Liver (tissue), 9 donors: ENCODE data around the gene HMSD. TPM values are rescaled to one million over a fixed set of nuclear protein-coding genes. Genes with fewer than 3 reads are reported as not detected.
A peak's percentile ranks its signal among the peaks of the same experiment; 100 is the strongest.

ENCODE experiments used
- DNase-seq: peaks from one replicate; pipeline ENCODE4 v3.0.0-alpha.2; 2017; ENCODE audit warnings: low spot score
- H3K27ac ChIP-seq, 2 donors: one replicate each; pipeline ENCODE4 v1.7.0; 2013; ENCODE audit warnings: inconsistent platforms in 2 of 2, low read length in 2 of 2, control low read depth in 1 of 2, low read depth in 1 of 2, mild to moderate bottlenecking in 1 of 2
- H3K27me3 ChIP-seq, 4 donors: one replicate each; pipeline versions ENCODE4 v1.6.1 to v1.7.0; 2013; ENCODE audit warnings: low read length in 3 of 4, inconsistent platforms in 1 of 4, mild to moderate bottlenecking in 1 of 4, moderate library complexity in 1 of 4; ENCODE audit not compliant: control insufficient read depth in 4 of 4, insufficient read depth in 4 of 4
- H3K36me3 ChIP-seq, 4 donors: one replicate each; pipeline versions ENCODE4 v1.6.1 to v1.7.0; 2013; ENCODE audit warnings: low read length in 3 of 4, mild to moderate bottlenecking in 3 of 4, low read depth in 1 of 4, moderate library complexity in 1 of 4; ENCODE audit not compliant: control insufficient read depth in 4 of 4, insufficient read depth in 3 of 4
- H3K4me1 ChIP-seq, 4 donors: one replicate each; pipeline versions ENCODE4 v1.6.1 to v1.7.0; 2013; ENCODE audit warnings: low read length in 3 of 4, mild to moderate bottlenecking in 3 of 4, moderate library complexity in 1 of 4; ENCODE audit not compliant: control insufficient read depth in 4 of 4, insufficient read depth in 4 of 4
- H3K4me3 ChIP-seq, 3 donors: one replicate each; pipeline versions ENCODE4 v1.6.1 to v1.7.0; 2013; ENCODE audit warnings: low read length in 3 of 3, control low read depth in 1 of 3, low read depth in 1 of 3, mild to moderate bottlenecking in 1 of 3
- H3K9ac ChIP-seq, 2 donors: one replicate each; pipeline ENCODE4 v1.7.0; 2013; ENCODE audit warnings: low read length in 2 of 2, mild to moderate bottlenecking in 2 of 2, moderate library complexity in 2 of 2, control low read depth in 1 of 2, low read depth in 1 of 2
- H3K9me3 ChIP-seq, 4 donors: one replicate each; pipeline versions ENCODE4 v1.6.1 to v1.7.0; 2013; ENCODE audit warnings: low read length in 3 of 4; ENCODE audit not compliant: control insufficient read depth in 4 of 4
- CTCF ChIP-seq: fragments of 150-350 bp; IDR thresholded peaks from 2 replicates; pipeline ENCODE4 v1.5.1; 2017; ENCODE audit warnings: improper control_type of control experiment, low read depth, low read length; ENCODE audit not compliant: missing input control
- EGR1 ChIP-seq, 2 donors: IDR thresholded peaks; 2 replicates each; pipeline ENCODE4 v1.6.1; 2016 to 2018; ENCODE audit warnings: antibody characterized with exemption in 2 of 2, low read depth in 2 of 2
- FOXA1 ChIP-seq: IDR thresholded peaks from 2 replicates; pipeline ENCODE4 v1.6.1; 2016; ENCODE audit warnings: antibody characterized with exemption
- FOXA2 ChIP-seq: IDR thresholded peaks from 2 replicates; pipeline ENCODE4 v1.6.1; 2016; ENCODE audit warnings: antibody characterized with exemption
- GABPA ChIP-seq, 2 donors: IDR thresholded peaks in 1 of 2; conservative IDR thresholded peaks in 1 of 2; 2 replicates each; pipeline ENCODE4 v1.6.1; 2016; ENCODE audit warnings: antibody characterized with exemption in 2 of 2, mild to moderate bottlenecking in 1 of 2, moderate library complexity in 1 of 2
- HNF4A ChIP-seq, 2 donors: conservative IDR thresholded peaks; 2 replicates each; pipeline ENCODE4 v1.6.1; 2016; ENCODE audit warnings: antibody characterized with exemption in 2 of 2, mild to moderate bottlenecking in 2 of 2
- HNF4G ChIP-seq: IDR thresholded peaks from 2 replicates; pipeline ENCODE4 v1.6.1; 2016; ENCODE audit warnings: antibody characterized with exemption
- JUND ChIP-seq, 2 donors: IDR thresholded peaks; 2 replicates each; pipeline ENCODE4 v1.6.1; 2016; ENCODE audit warnings: antibody characterized with exemption in 2 of 2
- MAX ChIP-seq: IDR thresholded peaks from 2 replicates; pipeline ENCODE4 v1.6.1; 2016; ENCODE audit warnings: antibody characterized with exemption
- NR2F2 ChIP-seq: IDR thresholded peaks from 2 replicates; pipeline ENCODE4 v1.6.1; 2016; ENCODE audit warnings: antibody characterized with exemption
- RAD21 ChIP-seq, 2 donors: IDR thresholded peaks; 2 replicates each; pipeline ENCODE4 v1.6.1; 2016; ENCODE audit warnings: antibody characterized with exemption in 2 of 2, mild to moderate bottlenecking in 2 of 2
- RXRA ChIP-seq, 2 donors: IDR thresholded peaks; 2 replicates each; pipeline ENCODE4 v1.6.1; 2017 to 2018; ENCODE audit warnings: antibody characterized with exemption in 2 of 2, mild to moderate bottlenecking in 1 of 2
- SP1 ChIP-seq: IDR thresholded peaks from 2 replicates; pipeline ENCODE4 v1.6.1; 2018; ENCODE audit warnings: antibody characterized with exemption, mild to moderate bottlenecking
- TAF1 ChIP-seq: conservative IDR thresholded peaks from 2 replicates; pipeline ENCODE4 v1.6.1; 2016; ENCODE audit warnings: antibody characterized with exemption, mild to moderate bottlenecking
- YY1 ChIP-seq: IDR thresholded peaks from 2 replicates; pipeline ENCODE4 v1.6.1; 2016; ENCODE audit warnings: antibody characterized with exemption, mild to moderate bottlenecking
- ZBTB33 ChIP-seq: IDR thresholded peaks from 2 replicates; pipeline ENCODE4 v1.6.1; 2016; ENCODE audit warnings: antibody characterized with exemption
- polyA plus RNA-seq, 2 donors: library from polyadenylated mRNA; stranded (reverse) in 1 of 2; unstranded in 1 of 2; fragments of 200-250 nt in 1 of 2; fragments of >200 nt in 1 of 2; fragmentation: Nextera tagmentation in 1 of 2; extraction: Ambion mirVana in 1 of 2; gene quantifications; one replicate each; pipeline versions ENCODE4 v1.2.1 to v1.2.3, GENCODE V29; 2013 to 2015
- total RNA-seq, 2 donors: library from RNA; depleted of rRNA; stranded (reverse); fragments of >200 nt; gene quantifications; one replicate each; pipeline ENCODE4 v1.2.3, GENCODE V29; 2014
- TF ChIP-seq, protein P1 (sequence below): IDR thresholded peaks from 2 replicates; pipeline ENCODE4 v1.6.1; 2016; ENCODE audit warnings: antibody characterized with exemption, mild to moderate bottlenecking
- TF ChIP-seq, protein P2 (sequence below): IDR thresholded peaks from 2 replicates; pipeline ENCODE4 v1.6.1; 2016; ENCODE audit warnings: antibody characterized with exemption
- donor health status: healthy.
- donor health status: healthy.
- donor health status: healthy.
- donor health status: healthy.
- donor health status: healthy.

HMSD gene
- total and polyA plus RNA-seq, 4 donors: 0.13 to 0.28 (median 0.14) TPM; not detected in 1

DNA sequence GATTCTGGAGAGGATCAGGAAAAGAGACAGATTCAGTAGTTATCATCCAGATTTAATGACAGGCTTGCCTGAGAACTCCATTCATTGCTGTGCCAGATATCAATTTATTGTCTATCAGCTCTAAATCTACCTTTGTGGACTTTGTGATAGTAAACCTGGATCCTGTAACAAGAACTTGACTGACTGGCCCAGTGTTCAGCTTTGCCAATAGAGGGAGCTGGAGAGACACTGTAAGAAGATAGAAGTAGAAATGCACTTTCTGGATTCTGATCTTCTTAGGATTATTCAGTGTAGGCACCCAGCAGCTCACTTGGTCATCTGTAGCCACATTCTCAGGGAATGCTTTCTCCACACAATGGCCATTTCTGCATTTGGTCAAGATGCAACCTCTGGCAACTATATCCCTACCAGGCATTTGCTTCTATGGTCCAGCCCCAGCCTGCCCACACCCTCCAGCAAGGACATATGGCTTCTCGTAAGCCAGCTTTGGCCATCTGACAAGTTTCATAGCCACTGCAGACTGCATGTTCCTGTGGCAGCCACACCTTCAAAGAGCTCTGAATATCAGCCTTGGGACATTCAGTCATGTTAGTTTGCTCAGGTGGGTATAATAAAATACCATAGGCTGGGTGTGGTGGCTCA lies 14.6 kb downstream of the HMSD start (continued):
- TF ChIP-seq, protein P1, sequence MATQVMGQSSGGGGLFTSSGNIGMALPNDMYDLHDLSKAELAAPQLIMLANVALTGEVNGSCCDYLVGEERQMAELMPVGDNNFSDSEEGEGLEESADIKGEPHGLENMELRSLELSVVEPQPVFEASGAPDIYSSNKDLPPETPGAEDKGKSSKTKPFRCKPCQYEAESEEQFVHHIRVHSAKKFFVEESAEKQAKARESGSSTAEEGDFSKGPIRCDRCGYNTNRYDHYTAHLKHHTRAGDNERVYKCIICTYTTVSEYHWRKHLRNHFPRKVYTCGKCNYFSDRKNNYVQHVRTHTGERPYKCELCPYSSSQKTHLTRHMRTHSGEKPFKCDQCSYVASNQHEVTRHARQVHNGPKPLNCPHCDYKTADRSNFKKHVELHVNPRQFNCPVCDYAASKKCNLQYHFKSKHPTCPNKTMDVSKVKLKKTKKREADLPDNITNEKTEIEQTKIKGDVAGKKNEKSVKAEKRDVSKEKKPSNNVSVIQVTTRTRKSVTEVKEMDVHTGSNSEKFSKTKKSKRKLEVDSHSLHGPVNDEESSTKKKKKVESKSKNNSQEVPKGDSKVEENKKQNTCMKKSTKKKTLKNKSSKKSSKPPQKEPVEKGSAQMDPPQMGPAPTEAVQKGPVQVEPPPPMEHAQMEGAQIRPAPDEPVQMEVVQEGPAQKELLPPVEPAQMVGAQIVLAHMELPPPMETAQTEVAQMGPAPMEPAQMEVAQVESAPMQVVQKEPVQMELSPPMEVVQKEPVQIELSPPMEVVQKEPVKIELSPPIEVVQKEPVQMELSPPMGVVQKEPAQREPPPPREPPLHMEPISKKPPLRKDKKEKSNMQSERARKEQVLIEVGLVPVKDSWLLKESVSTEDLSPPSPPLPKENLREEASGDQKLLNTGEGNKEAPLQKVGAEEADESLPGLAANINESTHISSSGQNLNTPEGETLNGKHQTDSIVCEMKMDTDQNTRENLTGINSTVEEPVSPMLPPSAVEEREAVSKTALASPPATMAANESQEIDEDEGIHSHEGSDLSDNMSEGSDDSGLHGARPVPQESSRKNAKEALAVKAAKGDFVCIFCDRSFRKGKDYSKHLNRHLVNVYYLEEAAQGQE: no peak
- peak; percentile 36 for TF ChIP-seq FOXA2
- no peak for TF ChIP-seq TAF1
- TF ChIP-seq RXRA (IDR thresholded peaks at IDR 0.05): peak; percentile 27 to 57

DNA sequence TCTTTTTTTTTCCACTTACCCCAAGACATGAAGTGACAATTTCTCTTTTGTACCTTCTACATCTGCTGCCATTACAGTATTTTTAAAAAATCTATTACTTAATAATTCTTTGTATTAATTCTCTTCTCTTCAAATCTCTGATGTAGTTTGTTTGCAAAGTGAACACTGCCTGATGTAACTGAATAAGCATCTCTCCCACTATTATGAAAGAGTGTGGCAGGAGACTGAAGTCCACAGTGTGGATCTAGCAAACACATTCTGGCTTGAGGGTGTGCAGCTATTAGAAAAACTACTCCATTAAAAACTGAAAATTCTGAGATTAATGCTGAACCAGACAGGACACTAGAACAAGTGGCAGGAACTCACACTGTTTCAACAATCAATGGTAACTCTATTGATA lies 15.8 kb downstream of the HMSD start:
- H3K36me3 ChIP-seq: no peaks in the 10 kb centered on the region
- no peak overlapping the region for H3K4me3 ChIP-seq
- H3K27ac ChIP-seq: peak overlapping the region; percentile 16 to 55
- H3K9me3 ChIP-seq: no peaks in the 10 kb centered on the region
- DNase-seq: no peak
- H3K4me1 ChIP-seq: peaks cover 7 to 31% (median 23%) of the 10 kb centered on the region in 4 donors
- H3K27me3 ChIP-seq: no peaks in the 10 kb centered on the region
- H3K9ac ChIP-seq: peak overlapping the region in 1 of 2 donors; percentile 3
- TF ChIP-seq RAD21 (IDR thresholded peaks at IDR 0.05) (peak in 1 of 2 donors; percentile 24), FOXA2 (peak; percentile 18), GABPA (IDR thresholded peaks at IDR 0.05 in 1 of 2, conservative IDR thresholded peaks at IDR 0.05 in 1 of 2) (no peak), NR2F2 (no peak), ZBTB33 (no peak), SP1 (peak; percentile 94), MAX (no peak), YY1 (peak; percentile 33), JUND (IDR thresholded peaks at IDR 0.05) (peak; percentile 58 to 65), RXRA (IDR thresholded peaks at IDR 0.05) (peak; percentile 60 to 64), HNF4G (peak; percentile 76), TAF1 (no peak), FOXA1 (no peak), CTCF (no peak), HNF4A (conservative IDR thresholded peaks at IDR 0.05) (peak; percentile 92 to 95), EGR1 (IDR thresholded peaks at IDR 0.05; ENCODE audit: low read depth in 2 of 2) (no peak)
- TF ChIP-seq, protein P2, sequence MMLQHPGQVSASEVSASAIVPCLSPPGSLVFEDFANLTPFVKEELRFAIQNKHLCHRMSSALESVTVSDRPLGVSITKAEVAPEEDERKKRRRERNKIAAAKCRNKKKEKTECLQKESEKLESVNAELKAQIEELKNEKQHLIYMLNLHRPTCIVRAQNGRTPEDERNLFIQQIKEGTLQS: no peak
- TF ChIP-seq, protein P1: peak; percentile 65
